NT2/D1 (cell line): ENCODE data around the gene CRISP1.

Source experiments
- SUZ12 ChIP-seq: IDR thresholded peaks from 2 replicates; pipeline ENCODE4 v1.6.1; 2011; ENCODE audit not compliant: insufficient read length, insufficient read depth; ENCODE audit errors: extremely low read depth
- YY1 ChIP-seq: IDR thresholded peaks from 2 replicates; pipeline ENCODE4 v1.6.1; 2011; ENCODE audit not compliant: insufficient read length, insufficient read depth
- ZNF274 ChIP-seq: IDR thresholded peaks from 2 replicates; pipeline ENCODE4 v1.6.1; 2011; ENCODE audit warnings: mild to moderate bottlenecking, low read depth, low read length

- TF ChIP-seq YY1 (no peak), SUZ12 (no peak), ZNF274 (no peak)
These were observed 60.2 kb downstream of the CRISP1 start for GRCh38 chr6:49806145-49806544.
